B cell (primary cell): ENCODE results near the gene MVB12A.

Experiments used
- CTCF ChIP-seq: fragments of 200-600 bp; IDR thresholded peaks from one replicate; pipeline ENCODE4 v1.8.0; 2022; ENCODE audit warnings: antibody characterized with exemption, mild to moderate bottlenecking
- EZH2 ChIP-seq: IDR thresholded peaks from 2 replicates; pipeline ENCODE4 v1.6.1; 2012; ENCODE audit warnings: borderline replicate concordance, low read depth, mild to moderate bottlenecking, moderate library complexity, low read length; ENCODE audit not compliant: insufficient read depth, poor library complexity, severe bottlenecking

GRCh38 chr19:17389288-17389687 lies 30.6 kb upstream of the MVB12A start:
- TF ChIP-seq EZH2 (no peak), CTCF (no peak)
